HG02571 (cell line): ENCODE results near the gene BICDL2.

Experiments
- ATAC-seq: cut with Tn5 transposase; IDR thresholded peaks from one replicate; pipeline ENCODE4 v1.9.1; 2021; ENCODE audit warnings: mild to moderate bottlenecking, moderate library complexity; ENCODE audit not compliant: unreplicated experiment

BICDL2 gene

GRCh38 chr16:3050487-3050886 lies 13.7 kb upstream of the BICDL2 start:
- no peak for ATAC-seq

- ATAC-seq: no peak
Observed at GRCh38 chr16:3049921-3050481, 13.3 kb upstream of the BICDL2 start.

- ATAC-seq: no peak
Observed at GRCh38 chr16:3047387-3047720, 10.6 kb upstream of the BICDL2 start.

GRCh38 chr16:3046641-3047386 lies 10.1 kb upstream of the BICDL2 start:
- ATAC-seq: no peak

GRCh38 chr16:3045758-3046640 lies 9.3 kb upstream of the BICDL2 start, which contains the start of gene MMP25:
MMP25 (plus strand) TSS chr16:3046561; CDS start chr16:3046918, 357 bp downstream.
- ATAC-seq: no peak

- ATAC-seq: no peak
Observed at GRCh38 chr16:3044708-3045107, 8.0 kb upstream of the BICDL2 start.

GRCh38 chr16:3042376-3042775 lies 5.6 kb upstream of the BICDL2 start:
- ATAC-seq: no peak

GRCh38 chr16:3038896-3039295 lies 2.2 kb upstream of the BICDL2 start:
- no peak for ATAC-seq

- ATAC-seq: no peak
Observed at GRCh38 chr16:3038256-3038655, 1.5 kb upstream of the BICDL2 start.

GRCh38 chr16:3035972-3036725 lies 595 bp downstream of the BICDL2 start:
- ATAC-seq: no peak

GRCh38 chr16:3035289-3035971 lies 1.3 kb downstream of the BICDL2 start:
- no peak for ATAC-seq

- no peak for ATAC-seq
Observed at GRCh38 chr16:3032624-3033023, 4.1 kb downstream of the BICDL2 start.

- no peak for ATAC-seq
Observed at GRCh38 chr16:3030222-3031212, 6.2 kb downstream of the BICDL2 start.

- no peak for ATAC-seq
Observed at GRCh38 chr16:3029491-3030221, 7.1 kb downstream of the BICDL2 start.

GRCh38 chr16:3028716-3029319 lies 7.9 kb downstream of the BICDL2 start:
- ATAC-seq: no peak

- ATAC-seq: no peak
Observed at GRCh38 chr16:3027983-3028715, 8.6 kb downstream of the BICDL2 start.

- no peak for ATAC-seq
Observed at GRCh38 chr16:3027489-3027795, 9.3 kb downstream of the BICDL2 start.
